HEK293T (cell line): ENCODE data around the gene FAM47C.
"Not testable (repeated sequence)": the region's sequence is repeated elsewhere in the genome, so short reads cannot be mapped to it uniquely, and the experiment has no call there.

Source experiments
- CTCF ChIA-PET: fragments of 350-600 bp; formaldehyde crosslinking; extraction: SDS; loops from one replicate; lab custom pipeline; 2021; ENCODE audit warnings: antibody characterized with exemption, inconsistent platforms; lab: Yijun Ruan, JAX
- POLR2A ChIA-PET: fragments of 350-600 bp; formaldehyde crosslinking; extraction: SDS; loops from one replicate; lab custom pipeline; 2020; ENCODE audit warnings: antibody characterized with exemption, inconsistent platforms; lab: Yijun Ruan, JAX
- DNase-seq: peaks from one replicate; pipeline ENCODE4 v3.0.0; 2012; ENCODE audit warnings: mixed read lengths; ENCODE audit errors: extremely low spot score
- ARNT ChIP-seq: fragments of 450-650 bp; IDR thresholded peaks from 2 replicates; pipeline ENCODE4 v1.6.1; 2017; ENCODE audit warnings: mild to moderate bottlenecking
- BHLHE40 ChIP-seq: fragments of 450-650 bp; IDR thresholded peaks from 2 replicates; pipeline ENCODE4 v1.6.1; 2016; ENCODE audit warnings: mild to moderate bottlenecking, moderate library complexity, borderline replicate concordance
- CTBP1 ChIP-seq: fragments of 450-650 bp; IDR thresholded peaks from 2 replicates; pipeline ENCODE4 v1.6.1; 2016; ENCODE audit warnings: borderline replicate concordance
- ELF4 ChIP-seq: fragments of 450-650 bp; IDR thresholded peaks from 2 replicates; pipeline ENCODE4 v1.6.1; 2017; ENCODE audit warnings: antibody characterized with exemption
- FOXA1 ChIP-seq: fragments of 450-650 bp; IDR thresholded peaks from 2 replicates; pipeline ENCODE4 v1.6.1; 2016; ENCODE audit warnings: mild to moderate bottlenecking
- FOXK2 ChIP-seq: fragments of 450-650 bp; IDR thresholded peaks from 2 replicates; pipeline ENCODE4 v1.6.1; 2016; ENCODE audit warnings: mild to moderate bottlenecking
- FOXM1 ChIP-seq: fragments of 450-650 bp; IDR thresholded peaks from 2 replicates; pipeline ENCODE4 v1.6.1; 2017; ENCODE audit warnings: mild to moderate bottlenecking, borderline replicate concordance
- HDGF ChIP-seq: fragments of 450-650 bp; IDR thresholded peaks from 2 replicates; pipeline ENCODE4 v1.6.1; 2017; ENCODE audit warnings: antibody characterized with exemption, borderline replicate concordance
- L3MBTL2 ChIP-seq: fragments of 450-650 bp; conservative IDR thresholded peaks from 2 replicates; pipeline ENCODE4 v1.6.1; 2016; ENCODE audit warnings: mild to moderate bottlenecking
- LEF1 ChIP-seq: fragments of 450-650 bp; IDR thresholded peaks from 2 replicates; pipeline ENCODE4 v1.6.1; 2017; ENCODE audit warnings: mild to moderate bottlenecking, borderline replicate concordance
- NFRKB ChIP-seq: fragments of 450-650 bp; IDR thresholded peaks from 2 replicates; pipeline ENCODE4 v1.6.1; 2016; ENCODE audit warnings: mild to moderate bottlenecking, moderate library complexity
- PKNOX1 ChIP-seq: fragments of 450-650 bp; IDR thresholded peaks from 2 replicates; pipeline ENCODE4 v1.6.1; 2016
- SP1 ChIP-seq: fragments of 450-650 bp; IDR thresholded peaks from 2 replicates; pipeline ENCODE4 v1.6.1; 2017
- SUZ12 ChIP-seq: fragments of 450-650 bp; IDR thresholded peaks from 2 replicates; pipeline ENCODE4 v1.6.1; 2016; ENCODE audit warnings: mild to moderate bottlenecking
- TARDBP ChIP-seq: fragments of 450-650 bp; IDR thresholded peaks from 2 replicates; pipeline ENCODE4 v1.6.1; 2016
- ZNF384 ChIP-seq: fragments of 450-650 bp; IDR thresholded peaks from 2 replicates; pipeline ENCODE4 v1.6.1; 2016

FAM47C gene

GRCh38 chrX:37008182-37008581, at the start of gene FAM47C:
Gene FAM47C (plus strand): TSS chrX:37008366. CDS start chrX:37008411, 45 bp downstream.
- CTCF ChIA-PET, POLR2A ChIA-PET, DNase-seq: not testable (repeated sequence)

GRCh38 chrX:36961590-36961989, 46.6 kb upstream of the FAM47C start:
- POLR2A ChIA-PET = no interaction called here
- peak; percentile 16 for DNase-seq
- CTCF ChIA-PET = interaction anchor here (0.7 kb wide), 1 partner anchor 11 kb away, joined by 3 read pairs; no protein-coding TSS in a partner anchor
- TF ChIP-seq BHLHE40 (no peak), ZNF384 (no peak), TARDBP (no peak), HDGF (no peak), FOXM1 (no peak), FOXK2 (no peak)

- POLR2A ChIA-PET = no interaction called here
- TF ChIP-seq PKNOX1 (no peak), BHLHE40 (no peak), ARNT (no peak), FOXK2 (no peak), FOXA1 (no peak), ELF4 (no peak), NFRKB (no peak), TARDBP (no peak), HDGF (no peak), L3MBTL2 (no peak), ZNF384 (no peak), CTBP1 (no peak)
- CTCF ChIA-PET = no interaction called here
- no peak for DNase-seq
These were observed 44.9 kb upstream of the FAM47C start for GRCh38 chrX:36963069-36963808.

GRCh38 chrX:36963852-36964251, 44.3 kb upstream of the FAM47C start:
- CTCF ChIA-PET = no interaction called here
- DNase-seq = no peak
- TF ChIP-seq SP1 (no peak), ELF4 (no peak), FOXK2 (no peak), CTBP1 (no peak), TARDBP (no peak), ZNF384 (no peak), FOXM1 (no peak), SUZ12 (no peak), L3MBTL2 (no peak), HDGF (no peak), BHLHE40 (no peak), FOXA1 (no peak), NFRKB (no peak), LEF1 (no peak), ARNT (no peak), PKNOX1 (no peak)
- POLR2A ChIA-PET = no interaction called here

GRCh38 chrX:36973575-36973974, 34.6 kb upstream of the FAM47C start:
- ChIA-PET POLR2A (no interaction called here), CTCF (no interaction called here)
- TF ChIP-seq FOXM1 = no peak
- no peak for TF ChIP-seq CTBP1
- no peak for TF ChIP-seq BHLHE40
- no peak for TF ChIP-seq FOXA1
- no peak for TF ChIP-seq LEF1
- TF ChIP-seq L3MBTL2 = no peak
- TF ChIP-seq ELF4 = no peak
- no peak for TF ChIP-seq SP1
- no peak for TF ChIP-seq TARDBP
- TF ChIP-seq PKNOX1 = no peak
- TF ChIP-seq NFRKB = no peak
- no peak for TF ChIP-seq SUZ12
- no peak for TF ChIP-seq FOXK2
- no peak for DNase-seq

GRCh38 chrX:36974911-36975310, 33.3 kb upstream of the FAM47C start:
- no peak for TF ChIP-seq ARNT
- TF ChIP-seq BHLHE40 = no peak
- TF ChIP-seq TARDBP = no peak
- TF ChIP-seq LEF1 = no peak
- TF ChIP-seq FOXM1 = no peak
- TF ChIP-seq FOXA1 = no peak
- no peak for TF ChIP-seq L3MBTL2
- TF ChIP-seq PKNOX1 = no peak
- TF ChIP-seq NFRKB = no peak
- TF ChIP-seq CTBP1 = no peak
- no peak for TF ChIP-seq ZNF384
- TF ChIP-seq SUZ12 = no peak
- TF ChIP-seq SP1 = no peak
- DNase-seq = no peak
- ChIA-PET POLR2A (no interaction called here), CTCF (no interaction called here)
